Stomach (tissue), 9 donors: ENCODE data around the gene TFB1M. TPM values are rescaled to one million over a fixed set of nuclear protein-coding genes. Genes with fewer than 3 reads are reported as not detected.

Experiments used
- DNase-seq, 2 donors: peaks; one replicate each; pipeline versions ENCODE4 v3.0.0 to v3.0.0-alpha.2; 2013 to 2019
- H3K27ac ChIP-seq, 5 donors: fragments of 200-600 bp in 4 of 5; sonication (generic) in 4 of 5; one replicate each; pipeline ENCODE4 v1.5.1; 2013 to 2019; ENCODE audit warnings: mild to moderate bottlenecking in 1 of 5, moderate library complexity in 1 of 5
- H3K27me3 ChIP-seq, 3 donors: fragments of 200-600 bp; sonication (generic); one replicate each; pipeline ENCODE4 v1.5.1; 2017 to 2019; ENCODE audit warnings: mixed run types in 1 of 3
- H3K36me3 ChIP-seq, 4 donors: fragments of 200-600 bp; sonication (generic); 1 replicate in 3 of 4; 2 replicates in 1 of 4; pipeline ENCODE4 v1.5.1; 2016 to 2019
- H3K4me1 ChIP-seq, 4 donors: fragments of 200-600 bp; sonication (generic); one replicate each; pipeline ENCODE4 v1.5.1; 2016 to 2019
- H3K4me3 ChIP-seq, 4 donors: fragments of 200-600 bp; sonication (generic) in 3 of 4; one replicate each; pipeline ENCODE4 v1.5.1; 2016 to 2019; ENCODE audit warnings: mild to moderate bottlenecking in 1 of 4
- H3K9me3 ChIP-seq, 4 donors: fragments of 200-600 bp; sonication (generic); one replicate each; pipeline ENCODE4 v1.5.1; 2016 to 2019
- EP300 ChIP-seq: sonication (generic); formaldehyde crosslinking; IDR thresholded peaks from one replicate; pipeline ENCODE4 v1.6.1; 2017; ENCODE audit warnings: antibody characterized with exemption
- POLR2A ChIP-seq, 4 donors: fragments of 450-650 bp; IDR thresholded peaks; one replicate each; pipeline ENCODE4 v1.6.1; 2016; ENCODE audit warnings: antibody characterized with exemption in 4 of 4, control low read depth in 2 of 4, mild to moderate bottlenecking in 1 of 4, moderate library complexity in 1 of 4
- POLR2AphosphoS5 ChIP-seq, 3 donors: sonication (generic); formaldehyde crosslinking; IDR thresholded peaks; one replicate each; pipeline ENCODE4 v1.6.1; 2016; ENCODE audit warnings: antibody characterized with exemption in 3 of 3
- WGBS, 5 donors: extraction: QIAGEN DNeasy Blood & Tissue Kit in 3 of 5; methylation state at CpG; one replicate each; pipeline versions ENCODE4 v1.1.5 to v1.1.7; 2013 to 2018; 5-methylcytosine and 5-hydroxymethylcytosine counted together
- intact Hi-C: fragments of 100-400 bp; cut with DNase I; formaldehyde crosslinking; loops from one replicate; pipeline ENCODE4 v1.15.1; 2023; ENCODE audit warnings: low total_unique reads
- polyA plus RNA-seq, 3 donors: library from polyadenylated mRNA; stranded (reverse); fragments of 200-250 nt; gene quantifications; one replicate each; pipeline ENCODE4 v1.2.3, GENCODE V29; 2013
- total RNA-seq, 5 donors: library from RNA; depleted of rRNA; stranded (reverse); fragments of >200 nt; gene quantifications; one replicate each; pipeline versions ENCODE4 v1.1.0 to v1.2.3, GENCODE V29; 2014 to 2016
- TF ChIP-seq, protein P1 (sequence below), 7 experiments: fragments of 450-650 bp in 4 of 7; fragments of 200-600 bp in 3 of 7; sonication (generic) in 3 of 7; IDR thresholded peaks; one replicate each; pipeline ENCODE4 v1.5.1; 2016 to 2019; ENCODE audit warnings: antibody characterized with exemption in 7 of 7, control low read depth in 2 of 7, mild to moderate bottlenecking in 1 of 7
- donor health status: healthy with polysubstance abuse.
- donor health status: Bipolar disorder and iron deficiency.
- donor health status: healthy.

TFB1M gene
- total and polyA plus RNA-seq, 8 donors = 5.4 to 37.9 (median 13.7) TPM

DNA sequence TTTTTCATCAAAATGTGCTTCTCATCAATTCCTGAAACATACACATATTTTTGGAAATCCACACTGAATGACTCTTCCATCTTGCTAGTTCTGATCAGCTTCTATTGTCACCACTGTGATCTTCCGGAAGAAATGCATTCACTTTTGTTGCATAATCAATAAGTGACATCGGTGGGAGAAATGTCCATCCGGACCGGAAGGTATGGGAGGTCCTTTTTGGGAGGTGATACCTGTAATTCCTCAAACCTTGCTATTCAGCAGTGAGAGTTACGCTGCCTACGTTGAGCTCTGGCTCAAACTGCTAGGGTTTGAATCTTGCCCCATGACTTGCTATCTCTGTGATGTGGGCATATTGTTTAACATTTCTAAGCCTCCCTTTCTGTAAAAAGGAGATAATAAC, 16.6 kb upstream of the TFB1M start:
- TF ChIP-seq POLR2A (IDR thresholded peaks at IDR 0.05) (no peak), POLR2AphosphoS5 (IDR thresholded peaks at IDR 0.05) (no peak), EP300 (no peak)
- TF ChIP-seq, protein P1, sequence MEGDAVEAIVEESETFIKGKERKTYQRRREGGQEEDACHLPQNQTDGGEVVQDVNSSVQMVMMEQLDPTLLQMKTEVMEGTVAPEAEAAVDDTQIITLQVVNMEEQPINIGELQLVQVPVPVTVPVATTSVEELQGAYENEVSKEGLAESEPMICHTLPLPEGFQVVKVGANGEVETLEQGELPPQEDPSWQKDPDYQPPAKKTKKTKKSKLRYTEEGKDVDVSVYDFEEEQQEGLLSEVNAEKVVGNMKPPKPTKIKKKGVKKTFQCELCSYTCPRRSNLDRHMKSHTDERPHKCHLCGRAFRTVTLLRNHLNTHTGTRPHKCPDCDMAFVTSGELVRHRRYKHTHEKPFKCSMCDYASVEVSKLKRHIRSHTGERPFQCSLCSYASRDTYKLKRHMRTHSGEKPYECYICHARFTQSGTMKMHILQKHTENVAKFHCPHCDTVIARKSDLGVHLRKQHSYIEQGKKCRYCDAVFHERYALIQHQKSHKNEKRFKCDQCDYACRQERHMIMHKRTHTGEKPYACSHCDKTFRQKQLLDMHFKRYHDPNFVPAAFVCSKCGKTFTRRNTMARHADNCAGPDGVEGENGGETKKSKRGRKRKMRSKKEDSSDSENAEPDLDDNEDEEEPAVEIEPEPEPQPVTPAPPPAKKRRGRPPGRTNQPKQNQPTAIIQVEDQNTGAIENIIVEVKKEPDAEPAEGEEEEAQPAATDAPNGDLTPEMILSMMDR (IDR thresholded peaks at IDR 0.05) = no peak
- H3K9me3 ChIP-seq = peaks cover 0 to 6% (median 0%) of the 10 kb centered on the region in 4 donors
- intact Hi-C loops = no loop called here
- H3K27me3 ChIP-seq = no peaks in the 10 kb centered on the region
- 93 to 99% (median 96%) methylated on average over 6 of the region's 6 CpGs for WGBS, 5 donors
- H3K4me1 ChIP-seq = peaks cover 0 to 14% (median 11%) of the 10 kb centered on the region in 4 donors
- DNase-seq = no peak
- H3K4me3 ChIP-seq = no peak overlapping the region
- no peaks in the 10 kb centered on the region for H3K36me3 ChIP-seq
- no peak overlapping the region for H3K27ac ChIP-seq

DNA sequence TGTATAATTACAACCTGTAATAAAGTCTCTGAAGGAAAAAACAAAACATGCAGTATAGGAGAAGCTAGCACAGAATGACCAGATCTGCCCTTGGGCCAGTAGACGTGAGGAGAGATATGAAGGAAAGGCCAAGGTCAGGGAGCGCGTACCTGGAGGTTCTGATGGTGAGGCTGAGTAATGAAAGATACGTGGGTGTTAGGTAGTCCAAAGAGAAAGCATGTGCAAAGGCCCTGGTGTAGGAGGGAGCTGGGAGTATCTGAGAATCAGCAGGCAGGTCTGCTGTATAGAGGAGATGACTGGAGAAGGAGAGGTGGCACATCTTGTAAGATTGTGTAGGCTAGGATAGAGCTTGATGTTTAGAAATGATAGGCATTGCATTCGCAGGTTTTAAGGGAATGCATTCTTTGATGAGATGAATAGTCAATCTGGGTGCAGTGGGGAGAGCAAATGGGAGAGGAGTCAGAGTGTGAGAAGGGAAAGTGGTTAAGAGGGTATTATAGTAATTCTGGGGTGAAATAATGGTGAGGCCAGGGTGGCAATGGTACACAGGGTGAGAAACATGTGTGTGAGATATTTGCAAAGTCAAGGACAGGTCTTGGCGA, 15.9 kb upstream of the TFB1M start:
- peak overlapping the region in 2 of 5 donors; percentile 13 to 54 for H3K27ac ChIP-seq
- TF ChIP-seq POLR2A (IDR thresholded peaks at IDR 0.05) = no peak
- TF ChIP-seq, protein P1 (IDR thresholded peaks at IDR 0.05) = no peak
- no peak for TF ChIP-seq EP300
- TF ChIP-seq POLR2AphosphoS5 (IDR thresholded peaks at IDR 0.05) = no peak
- intact Hi-C loops = no loop called here
- 80 to 91% (median 86%) methylated on average over 6 of the region's 6 CpGs for WGBS, 5 donors
- DNase-seq = no peak
- H3K9me3 ChIP-seq = peaks cover 0 to under 1% (median 0%) of the 10 kb centered on the region in 4 donors
- no peaks in the 10 kb centered on the region for H3K36me3 ChIP-seq
- peaks cover 0 to 14% (median 11%) of the 10 kb centered on the region in 4 donors for H3K4me1 ChIP-seq
- H3K4me3 ChIP-seq = no peak overlapping the region
- no peaks in the 10 kb centered on the region for H3K27me3 ChIP-seq

DNA sequence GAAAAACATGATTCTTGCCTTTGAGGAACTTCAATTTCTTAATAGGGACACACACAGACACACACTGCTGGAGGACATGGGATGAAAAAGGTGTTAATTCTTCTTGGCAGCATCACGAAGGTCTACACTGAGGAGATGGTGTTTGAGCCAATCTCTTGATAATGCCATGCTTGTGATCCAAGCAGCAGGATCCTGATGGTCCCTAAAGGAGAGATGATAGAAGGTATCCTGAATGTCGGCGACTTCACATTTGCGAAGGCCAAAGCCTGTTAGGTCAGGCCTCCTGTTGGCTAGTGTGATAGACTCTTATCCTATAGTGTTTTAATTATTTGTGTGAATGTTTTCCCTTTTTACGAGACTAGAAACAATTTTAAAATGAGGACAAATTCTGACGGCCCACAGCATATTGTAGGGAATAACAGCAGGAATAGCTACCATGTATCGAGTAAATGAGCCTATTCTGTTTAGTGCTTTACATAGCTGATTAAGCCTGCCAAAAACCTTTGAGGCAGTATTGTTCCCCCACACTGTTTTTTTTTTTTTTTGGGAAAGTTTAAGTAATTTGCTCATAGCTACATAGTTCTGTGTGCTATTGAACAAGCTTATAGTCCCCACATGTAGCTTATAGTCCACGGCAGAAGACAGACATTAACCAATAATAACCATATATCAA, 15.3 kb upstream of the TFB1M start:
- H3K27me3 ChIP-seq = no peaks in the 10 kb centered on the region
- TF ChIP-seq POLR2A (IDR thresholded peaks at IDR 0.05) (no peak), POLR2AphosphoS5 (IDR thresholded peaks at IDR 0.05) (no peak), EP300 (no peak)
- TF ChIP-seq, protein P1 (IDR thresholded peaks at IDR 0.05) = no peak
- H3K4me3 ChIP-seq = no peak overlapping the region
- WGBS, 5 donors = 81 to 88% (median 84%) methylated on average over 8 of the region's 8 CpGs
- H3K27ac ChIP-seq = peak overlapping the region in 4 of 5 donors; percentile 36 to 58 (median 50)
- DNase-seq = no peak
- H3K9me3 ChIP-seq = no peaks in the 10 kb centered on the region
- peaks cover 0 to 14% (median 11%) of the 10 kb centered on the region in 4 donors for H3K4me1 ChIP-seq
- no peaks in the 10 kb centered on the region for H3K36me3 ChIP-seq
- intact Hi-C loops = no loop called here

DNA sequence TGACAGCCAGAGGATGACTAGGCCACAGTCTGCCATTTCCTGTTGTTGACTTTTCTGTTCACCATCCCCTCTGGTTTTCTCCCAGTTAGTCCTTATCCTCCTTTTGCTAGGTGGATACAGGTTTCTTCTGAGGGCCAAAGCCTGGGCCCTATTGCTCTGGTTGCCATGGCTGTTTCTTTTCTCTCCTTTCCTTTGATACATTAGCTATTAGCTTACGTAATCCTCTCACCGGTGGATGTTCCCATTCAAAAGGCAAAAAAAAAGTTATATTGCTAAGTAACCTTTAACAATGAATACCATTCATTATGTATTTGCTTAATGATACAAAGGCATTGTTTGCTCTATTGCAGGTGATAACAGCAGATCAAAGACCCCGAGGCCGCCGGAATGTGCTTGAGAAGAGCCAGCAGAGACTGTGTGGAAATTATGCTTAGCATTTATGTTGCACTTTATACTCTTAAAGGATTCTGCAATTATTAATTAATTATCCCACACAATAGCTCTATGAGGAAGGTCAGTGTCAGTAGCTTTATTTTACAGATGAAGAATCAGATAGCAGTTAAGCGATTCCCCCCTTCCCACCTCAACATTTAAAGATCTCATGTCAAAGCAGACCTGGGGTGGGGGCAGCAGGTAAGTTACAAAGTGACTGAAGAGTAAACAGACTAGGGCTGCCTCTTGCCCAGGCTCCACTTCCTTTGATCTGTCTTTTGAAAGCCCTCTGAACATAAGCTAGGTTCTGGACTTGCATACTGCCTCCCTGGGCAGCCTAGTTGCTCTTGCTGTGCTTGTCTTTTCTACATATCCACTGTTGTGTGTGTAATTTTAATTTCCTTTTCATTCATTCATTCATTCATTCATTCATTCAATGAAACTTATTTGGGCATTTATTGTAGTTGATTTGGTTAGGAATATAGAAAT, 14.5 kb upstream of the TFB1M start:
- Histone ChIP-seq H3K36me3 (no peaks in the 10 kb centered on the region), H3K27me3 (no peaks in the 10 kb centered on the region), H3K9me3 (no peaks in the 10 kb centered on the region), H3K4me1 (peaks cover 0 to 14% (median 11%) of the 10 kb centered on the region in 4 donors), H3K27ac (peak overlapping the region; percentile 54 to 82 (median 72)), H3K4me3 (no peak overlapping the region)
- TF ChIP-seq POLR2AphosphoS5 (IDR thresholded peaks at IDR 0.05) (peak in 2 of 3 donors; percentile 32 to 39), EP300 (no peak)
- DNase-seq = peak; percentile 91 to 92
- WGBS, 5 donors = 32 to 52% (median 43%) methylated on average over 6 of the region's 6 CpGs
- intact Hi-C loops = no loop called here
